GM10266 (cell line): ENCODE results near the gene RAD51B.

Experiments used
- DNase-seq: peaks from one replicate; pipeline ENCODE4 v3.0.0; 2012; ENCODE audit errors: extremely low spot score
- TF ChIP-seq, protein P1 (sequence below): IDR thresholded peaks from 2 replicates; pipeline ENCODE4 v1.5.1; 2012; ENCODE audit warnings: mild to moderate bottlenecking, low read depth; ENCODE audit not compliant: control insufficient read depth, insufficient read depth; ENCODE audit errors: missing control alignments

RAD51B gene

DNA sequence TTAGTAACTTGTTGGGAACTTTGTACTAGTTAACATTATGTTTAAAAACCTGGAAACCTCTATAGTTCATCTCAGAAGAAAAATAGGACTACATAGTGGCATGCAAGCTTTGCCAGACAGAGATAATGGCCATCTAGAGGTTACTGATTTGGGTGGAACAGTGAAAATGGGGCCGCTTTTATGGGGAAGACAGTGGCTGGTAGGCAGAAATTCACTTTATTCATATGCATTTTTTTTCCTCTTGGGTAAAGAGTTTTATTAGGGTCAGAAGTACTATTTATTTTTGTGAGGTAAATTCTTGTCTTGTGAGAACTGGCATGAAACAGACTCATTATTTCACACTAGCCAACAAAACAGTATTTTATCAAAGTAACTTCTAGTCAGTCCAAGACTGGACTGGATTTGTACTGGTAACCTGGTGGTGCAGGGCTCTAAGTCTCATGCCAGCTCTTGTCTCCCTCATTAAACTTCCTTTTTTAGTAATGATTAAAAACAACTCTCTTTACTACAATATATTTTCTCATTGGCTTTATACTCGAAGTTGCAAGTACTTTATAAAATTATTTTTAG lies 345.8 kb downstream of the RAD51B start:
- TF ChIP-seq, protein P1, sequence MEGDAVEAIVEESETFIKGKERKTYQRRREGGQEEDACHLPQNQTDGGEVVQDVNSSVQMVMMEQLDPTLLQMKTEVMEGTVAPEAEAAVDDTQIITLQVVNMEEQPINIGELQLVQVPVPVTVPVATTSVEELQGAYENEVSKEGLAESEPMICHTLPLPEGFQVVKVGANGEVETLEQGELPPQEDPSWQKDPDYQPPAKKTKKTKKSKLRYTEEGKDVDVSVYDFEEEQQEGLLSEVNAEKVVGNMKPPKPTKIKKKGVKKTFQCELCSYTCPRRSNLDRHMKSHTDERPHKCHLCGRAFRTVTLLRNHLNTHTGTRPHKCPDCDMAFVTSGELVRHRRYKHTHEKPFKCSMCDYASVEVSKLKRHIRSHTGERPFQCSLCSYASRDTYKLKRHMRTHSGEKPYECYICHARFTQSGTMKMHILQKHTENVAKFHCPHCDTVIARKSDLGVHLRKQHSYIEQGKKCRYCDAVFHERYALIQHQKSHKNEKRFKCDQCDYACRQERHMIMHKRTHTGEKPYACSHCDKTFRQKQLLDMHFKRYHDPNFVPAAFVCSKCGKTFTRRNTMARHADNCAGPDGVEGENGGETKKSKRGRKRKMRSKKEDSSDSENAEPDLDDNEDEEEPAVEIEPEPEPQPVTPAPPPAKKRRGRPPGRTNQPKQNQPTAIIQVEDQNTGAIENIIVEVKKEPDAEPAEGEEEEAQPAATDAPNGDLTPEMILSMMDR = no peak
- no peak for DNase-seq

DNA sequence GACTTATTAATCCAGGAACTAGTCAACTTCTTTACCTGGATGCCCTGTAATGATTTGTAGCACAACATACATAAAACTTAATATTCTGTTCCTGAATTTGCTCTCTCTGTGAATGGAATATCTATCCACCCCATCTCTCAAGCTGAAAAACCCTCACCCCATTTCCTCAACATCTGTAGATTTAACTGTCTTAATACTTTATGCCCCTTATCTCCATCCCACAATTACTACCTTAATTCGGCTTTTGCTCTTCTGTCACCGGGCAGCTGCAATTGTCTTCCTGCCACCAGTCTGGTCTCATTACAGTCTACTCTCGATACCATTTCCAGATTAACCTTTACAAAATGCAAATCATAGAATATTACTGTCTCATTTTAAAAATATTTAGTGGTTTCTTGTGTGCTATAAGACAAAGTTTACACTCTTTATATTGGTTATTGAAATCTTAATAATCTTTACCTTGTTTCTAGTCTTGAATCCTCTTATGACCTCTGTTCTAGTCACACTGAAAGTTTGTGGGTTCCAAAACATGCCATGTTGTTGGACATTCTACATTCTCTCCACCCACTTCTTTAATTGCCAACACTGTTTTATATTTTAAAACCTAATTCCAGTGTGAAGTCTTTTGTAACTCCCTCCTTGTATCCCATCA lies 347.3 kb downstream of the RAD51B start:
- no peak for DNase-seq
- TF ChIP-seq, protein P1 = no peak

- TF ChIP-seq, protein P1 = no peak
- no peak for DNase-seq
Observed at GRCh38 chr14:68167383-68168087, 348.0 kb downstream of the RAD51B start.

GRCh38 chr14:68168460-68169109 lies 349.0 kb downstream of the RAD51B start:
- TF ChIP-seq, protein P1 = no peak
- no peak for DNase-seq

DNA sequence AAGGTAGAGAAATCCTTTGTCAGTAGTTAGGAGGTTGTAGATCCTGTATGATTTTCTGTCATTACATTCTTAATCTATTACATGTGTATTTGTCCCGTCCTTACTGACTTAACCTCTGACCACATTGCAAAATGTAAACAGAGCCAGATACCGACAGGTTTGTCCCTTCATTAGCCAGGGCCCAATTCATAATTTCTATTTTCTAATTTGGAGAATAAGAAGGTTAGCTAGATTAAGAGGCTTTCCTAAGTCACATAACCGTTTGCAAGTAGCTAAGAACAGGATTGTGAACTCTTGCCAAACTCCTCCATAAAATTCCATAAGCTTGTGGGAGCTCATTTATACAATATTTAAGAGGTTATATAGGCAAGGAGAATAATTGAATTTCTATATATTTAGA lies 352.6 kb downstream of the RAD51B start:
- TF ChIP-seq, protein P1 = no peak
- DNase-seq = no peak

GRCh38 chr14:68172627-68173026 lies 353.0 kb downstream of the RAD51B start:
- no peak for DNase-seq
- TF ChIP-seq, protein P1 = no peak
